MG63 (cell line): ENCODE data around the gene NOC4L. TPM values are rescaled to one million over a fixed set of nuclear protein-coding genes. Genes with fewer than 3 reads are reported as not detected.

Experiments
- DNase-seq: peaks from one replicate; pipeline ENCODE4 v3.0.0-alpha.2; 2020
- H3K27me3 ChIP-seq: fragments of 250-450 bp; sonication (Bioruptor Pico); 2 replicates; pipeline ENCODE4 v1.5.1; 2020; ENCODE audit warnings: mild to moderate bottlenecking, moderate library complexity
- H3K36me3 ChIP-seq: fragments of 250-450 bp; sonication (Bioruptor Pico); 2 replicates; pipeline ENCODE4 v1.5.1; 2020; ENCODE audit warnings: mild to moderate bottlenecking, moderate library complexity
- H3K4me3 ChIP-seq: fragments of 250-450 bp; sonication (Bioruptor Pico); 2 replicates; pipeline ENCODE4 v1.5.1; 2020; ENCODE audit warnings: mild to moderate bottlenecking, moderate library complexity
- H3K9me3 ChIP-seq: fragments of 250-450 bp; sonication (Bioruptor Pico); 2 replicates; pipeline ENCODE4 v1.5.1; 2020; ENCODE audit warnings: mild to moderate bottlenecking, moderate library complexity
- total RNA-seq: library from RNA; depleted of rRNA; stranded (reverse); fragments of >200 nt; shearing (Covaris generic); gene quantifications from 2 replicates; pipeline ENCODE4 v1.2.3, GENCODE V29; 2014; ENCODE audit warnings: low replicate concordance

The NOC4L gene
- total RNA-seq, 1 experiment from 2014 or later = 40.1 TPM

- Histone ChIP-seq H3K36me3 (peaks cover 16% of the 10 kb centered on the region), H3K4me3 (no peak overlapping the region), H3K9me3 (peaks cover 2% of the 10 kb centered on the region; the same call in 1 of the 2 replicates), H3K27me3 (no peaks in the 10 kb centered on the region)
- no peak for DNase-seq
These were observed 15.8 kb downstream of the NOC4L start for GRCh38 chr12:132160016-132160415.

- H3K4me3 ChIP-seq = no peak overlapping the region
- no peaks in the 10 kb centered on the region for H3K27me3 ChIP-seq
- DNase-seq = no peak
- H3K9me3 ChIP-seq = peaks cover 2% of the 10 kb centered on the region; the same call in 1 of the 2 replicates
- peaks cover 16% of the 10 kb centered on the region for H3K36me3 ChIP-seq
These were observed 16.4 kb downstream of the NOC4L start for GRCh38 chr12:132160601-132161035.

GRCh38 chr12:132161036-132161781 is 17.0 kb downstream of the NOC4L start:
- Histone ChIP-seq H3K36me3 (peaks cover 14% of the 10 kb centered on the region), H3K27me3 (no peaks in the 10 kb centered on the region), H3K9me3 (peaks cover 1% of the 10 kb centered on the region; the same call in 1 of the 2 replicates), H3K4me3 (no peak overlapping the region)
- DNase-seq = peak; percentile 72

GRCh38 chr12:132161796-132162507 is 17.7 kb downstream of the NOC4L start:
- Histone ChIP-seq H3K4me3 (no peak overlapping the region; the same call in 1 of the 2 replicates), H3K27me3 (no peaks in the 10 kb centered on the region), H3K9me3 (no peaks in the 10 kb centered on the region; the same call in 1 of the 2 replicates), H3K36me3 (peaks cover 9% of the 10 kb centered on the region)
- DNase-seq = no peak

- H3K4me3 ChIP-seq = peak overlapping the region; percentile 16
- peak; percentile 84 for DNase-seq
- H3K36me3 ChIP-seq = peaks cover 6% of the 10 kb centered on the region
- H3K9me3 ChIP-seq = no peaks in the 10 kb centered on the region
- H3K27me3 ChIP-seq = no peaks in the 10 kb centered on the region; the same call in 1 of the 2 replicates
These were observed 18.3 kb downstream of the NOC4L start for GRCh38 chr12:132162508-132163031.

GRCh38 chr12:132163041-132163910 is 19.0 kb downstream of the NOC4L start:
- no peaks in the 10 kb centered on the region for H3K9me3 ChIP-seq
- DNase-seq = no peak
- peak overlapping the region; percentile 16 for H3K4me3 ChIP-seq
- no peaks in the 10 kb centered on the region; the same call in 1 of the 2 replicates for H3K27me3 ChIP-seq
- no peaks in the 10 kb centered on the region for H3K36me3 ChIP-seq

- Histone ChIP-seq H3K27me3 (no peaks in the 10 kb centered on the region; the same call in 1 of the 2 replicates), H3K4me3 (no peak overlapping the region), H3K36me3 (no peaks in the 10 kb centered on the region), H3K9me3 (no peaks in the 10 kb centered on the region)
- DNase-seq = no peak
These were observed 19.6 kb downstream of the NOC4L start for GRCh38 chr12:132163911-132164288.

GRCh38 chr12:132164426-132164825 is 20.2 kb downstream of the NOC4L start:
- Histone ChIP-seq H3K36me3 (no peaks in the 10 kb centered on the region), H3K4me3 (no peak overlapping the region), H3K9me3 (no peaks in the 10 kb centered on the region), H3K27me3 (no peaks in the 10 kb centered on the region; the same call in 1 of the 2 replicates)
- DNase-seq = no peak

GRCh38 chr12:132165584-132165983 is 21.3 kb downstream of the NOC4L start:
- Histone ChIP-seq H3K9me3 (no peaks in the 10 kb centered on the region), H3K27me3 (no peaks in the 10 kb centered on the region; the same call in 1 of the 2 replicates), H3K4me3 (no peak overlapping the region), H3K36me3 (no peaks in the 10 kb centered on the region)
- DNase-seq = no peak

GRCh38 chr12:132166093-132166492 is 21.8 kb downstream of the NOC4L start:
- H3K9me3 ChIP-seq = no peaks in the 10 kb centered on the region
- no peak for DNase-seq
- no peaks in the 10 kb centered on the region for H3K36me3 ChIP-seq
- no peak overlapping the region for H3K4me3 ChIP-seq
- H3K27me3 ChIP-seq = no peaks in the 10 kb centered on the region; the same call in 1 of the 2 replicates

GRCh38 chr12:132166801-132167591 is 22.7 kb downstream of the NOC4L start:
- Histone ChIP-seq H3K4me3 (no peak overlapping the region), H3K27me3 (no peaks in the 10 kb centered on the region; the same call in 1 of the 2 replicates), H3K36me3 (no peaks in the 10 kb centered on the region)

GRCh38 chr12:132167611-132168310 is 23.5 kb downstream of the NOC4L start:
- Histone ChIP-seq H3K27me3 (no peaks in the 10 kb centered on the region; the same call in 1 of the 2 replicates), H3K9me3 (no peaks in the 10 kb centered on the region), H3K4me3 (no peak overlapping the region), H3K36me3 (no peaks in the 10 kb centered on the region)
- DNase-seq = no peak

More at GRCh38 chr12:132166801-132167591, 22.7 kb downstream of the NOC4L start:
- DNase-seq = no peak
- H3K9me3 ChIP-seq = no peaks in the 10 kb centered on the region

- Histone ChIP-seq H3K36me3 (no peaks in the 10 kb centered on the region), H3K4me3 (no peak overlapping the region), H3K27me3 (no peaks in the 10 kb centered on the region; the same call in 1 of the 2 replicates), H3K9me3 (no peaks in the 10 kb centered on the region)
- no peak for DNase-seq
These were observed 24.2 kb downstream of the NOC4L start for GRCh38 chr12:132168311-132169031.

GRCh38 chr12:132169376-132169775 is 25.1 kb downstream of the NOC4L start:
- no peaks in the 10 kb centered on the region for H3K36me3 ChIP-seq
- H3K27me3 ChIP-seq = no peaks in the 10 kb centered on the region; the same call in 1 of the 2 replicates
- no peak overlapping the region for H3K4me3 ChIP-seq
- DNase-seq = no peak
- H3K9me3 ChIP-seq = no peaks in the 10 kb centered on the region
